Ovary (tissue), 9 donors: Measurements from ENCODE around the gene PUDP. TPM values are rescaled to one million over a fixed set of nuclear protein-coding genes. Genes with fewer than 3 reads are reported as not detected.

ENCODE experiments used
- DNase-seq, 5 donors: peaks; one replicate each; pipeline ENCODE4 v3.0.0-alpha.2; 2019 to 2020
- H3K27ac ChIP-seq, 2 donors: fragments of 200-600 bp; one replicate each; pipeline versions ENCODE4 v1.5.1 to v1.8.0; 2019 to 2022
- H3K27me3 ChIP-seq: fragments of 200-600 bp; one replicate; pipeline ENCODE4 v1.8.0; 2022
- H3K36me3 ChIP-seq: fragments of 200-600 bp; sonication (generic); one replicate; pipeline ENCODE4 v1.5.1; 2019
- H3K4me1 ChIP-seq: one replicate; pipeline ENCODE4 v1.8.1; 2013; ENCODE audit warnings: mild to moderate bottlenecking, moderate library complexity; ENCODE audit not compliant: insufficient read depth
- H3K4me3 ChIP-seq: fragments of 200-600 bp; sonication (generic); one replicate; pipeline ENCODE4 v1.5.1; 2017
- H3K9me3 ChIP-seq, 2 donors: fragments of 200-600 bp in 1 of 2; sonication (generic) in 1 of 2; one replicate each; pipeline versions ENCODE4 v1.5.1 to v1.8.1; 2013 to 2019; ENCODE audit warnings: mild to moderate bottlenecking in 1 of 2, moderate library complexity in 1 of 2
- EP300 ChIP-seq: sonication (generic); formaldehyde crosslinking; IDR thresholded peaks from one replicate; pipeline ENCODE4 v1.6.1; 2017; ENCODE audit warnings: antibody characterized with exemption
- POLR2A ChIP-seq: fragments of 450-650 bp; IDR thresholded peaks from one replicate; pipeline ENCODE4 v1.6.1; 2017; ENCODE audit warnings: antibody characterized with exemption, mild to moderate bottlenecking, moderate library complexity
- WGBS, 3 donors: extraction: QIAGEN DNeasy Blood & Tissue Kit in 1 of 3; methylation state at CpG; one replicate each; pipeline versions ENCODE4 v1.1.5 to v1.1.7; 2013 to 2017; 5-methylcytosine and 5-hydroxymethylcytosine counted together
- intact Hi-C, 4 donors: fragments of 100-400 bp; cut with DNase I; formaldehyde crosslinking; loops; one replicate each; pipeline versions ENCODE4 v1.11.0 to v1.15.1; 2022 to 2023
- polyA plus RNA-seq, 2 donors: library from polyadenylated mRNA; stranded (reverse); fragments of 200-250 nt in 1 of 2; fragments of 350-450 nt in 1 of 2; fragmentation: Illumina TruSeq in 1 of 2; extraction: RNeasy Lipid Tissue Mini Kit (QIAGEN cat#74804) in 1 of 2; gene quantifications; one replicate each; pipeline ENCODE4 v1.2.3, GENCODE V29; 2013 to 2014
- total RNA-seq, 7 donors: library from RNA; depleted of rRNA in 2 of 7; stranded (reverse); fragments of >200 nt in 2 of 7; fragmentation: NEBNext Ultra II Directional in 3 of 7; extraction: Animal tissue kit (Norgen Biotek cat#: 25700) in 3 of 7; gene quantifications; one replicate each; pipeline versions ENCODE4 v1.1.0 to v1.2.4, GENCODE V29; 2016 to 2023
- TF ChIP-seq, protein P1 (sequence below), 3 donors: fragments of 450-650 bp in 2 of 3; fragments of 200-600 bp in 1 of 3; IDR thresholded peaks; one replicate each; pipeline versions ENCODE4 v1.5.1 to v1.8.0; 2016 to 2022; ENCODE audit warnings: antibody characterized with exemption in 3 of 3, mild to moderate bottlenecking in 1 of 3
- donor health status: DM: no; HTN: no; CAD: no; lungs with moderate emphysema.
- donor health status: DM: no; HTN: no; CAD: no.
- donor health status: Bipolar disorder and iron deficiency.
- donor health status: DM: yes; HTN: yes; CAD: no.
- donor health status: DM: no; HTN: no; CAD: no.
- donor health status: DM: yes; HTN: yes; CAD: no.

PUDP gene
- total and polyA plus RNA-seq, 9 donors: 7.0 to 17.9 (median 14.8) TPM

DNA sequence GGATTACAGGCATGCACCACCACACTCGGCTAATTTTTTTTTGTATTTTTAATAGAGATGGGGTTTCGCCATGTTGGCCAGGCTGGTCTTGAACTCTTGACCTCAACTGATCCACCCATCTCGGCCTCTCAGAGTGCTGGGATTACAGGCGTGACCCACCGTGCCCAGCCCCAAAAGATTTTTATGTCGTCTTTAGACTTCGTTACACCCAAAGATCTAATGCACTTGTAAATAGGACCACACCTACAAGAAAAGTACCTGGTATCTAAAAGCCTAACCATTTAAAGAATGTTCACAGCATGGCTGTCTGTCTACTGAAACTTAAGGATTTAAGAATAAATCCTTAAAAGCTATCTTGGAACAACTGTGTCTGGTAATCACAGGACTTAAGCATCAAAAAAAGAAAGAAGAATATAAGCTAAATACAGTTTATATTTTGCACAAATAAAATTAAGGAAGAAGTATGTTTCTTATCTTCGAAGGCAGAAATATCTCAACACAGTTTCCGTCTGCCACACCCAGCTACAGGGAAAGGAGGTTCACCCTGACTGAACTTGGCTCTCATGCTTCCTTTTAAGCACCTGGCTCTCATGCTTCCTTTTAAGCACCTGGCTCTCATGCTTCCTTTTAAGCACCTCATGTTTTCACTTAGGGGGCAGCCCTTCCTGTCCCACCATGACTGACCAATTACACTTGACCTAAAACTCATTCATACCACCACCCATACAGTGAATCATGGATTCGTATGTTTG lies 92.4 kb downstream of the PUDP start:
- 92 to 95% (median 93%) methylated on average over 10 of the region's 10 CpGs for WGBS, 3 donors

DNA sequence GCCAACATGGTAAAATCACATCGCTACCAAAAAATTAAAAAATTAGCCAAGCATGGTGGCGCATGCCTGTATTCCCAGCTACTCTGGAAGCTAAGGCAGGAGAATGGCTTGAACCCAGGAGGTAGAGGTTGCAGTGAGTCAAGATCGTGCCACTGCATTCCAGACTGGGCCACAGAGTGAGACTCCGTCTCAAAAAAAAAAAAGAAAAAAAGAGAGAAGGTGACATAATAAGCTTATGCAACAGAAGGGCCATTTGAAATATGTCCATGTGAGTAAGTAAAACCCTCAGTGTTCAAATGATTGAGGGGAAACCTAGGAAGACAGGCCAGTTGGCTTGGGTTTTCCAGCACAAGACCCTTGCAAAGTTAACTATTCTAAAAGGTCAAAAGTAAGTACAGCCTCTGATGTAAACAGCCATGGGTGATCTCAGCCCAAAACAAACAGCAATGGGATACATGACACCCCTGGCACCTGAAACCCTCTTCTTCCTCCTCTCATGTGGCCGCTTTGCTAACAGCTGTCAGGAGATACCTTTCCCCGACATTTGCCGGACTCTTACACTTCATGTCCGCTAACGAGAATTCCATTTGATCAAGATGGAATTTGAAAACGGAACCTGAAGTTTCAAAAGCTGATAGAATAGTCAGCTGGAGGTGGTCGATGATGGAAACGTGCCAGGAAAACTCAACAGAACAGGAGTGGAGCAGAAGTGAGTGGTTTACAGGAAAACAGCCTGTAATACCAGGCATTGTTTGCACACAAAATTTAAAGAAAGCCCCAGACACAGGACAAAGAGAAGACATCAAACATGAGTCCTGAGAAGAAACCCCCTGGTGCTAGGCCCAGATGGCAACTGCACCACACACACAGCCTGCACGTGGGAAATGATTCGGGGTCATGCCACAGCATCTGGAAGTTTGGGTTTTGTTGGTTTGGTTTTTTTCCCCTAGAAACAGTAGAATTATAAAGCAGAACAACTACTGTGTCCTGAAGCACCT lies 93.4 kb downstream of the PUDP start:
- no peaks in the 10 kb centered on the region for H3K4me1 ChIP-seq
- intact Hi-C loops: no loop called here
- DNase-seq: no peak
- no peak overlapping the region for H3K4me3 ChIP-seq
- WGBS, 3 donors: 88 to 92% (median 92%) methylated on average over 14 of the region's 14 CpGs
- TF ChIP-seq, protein P1, sequence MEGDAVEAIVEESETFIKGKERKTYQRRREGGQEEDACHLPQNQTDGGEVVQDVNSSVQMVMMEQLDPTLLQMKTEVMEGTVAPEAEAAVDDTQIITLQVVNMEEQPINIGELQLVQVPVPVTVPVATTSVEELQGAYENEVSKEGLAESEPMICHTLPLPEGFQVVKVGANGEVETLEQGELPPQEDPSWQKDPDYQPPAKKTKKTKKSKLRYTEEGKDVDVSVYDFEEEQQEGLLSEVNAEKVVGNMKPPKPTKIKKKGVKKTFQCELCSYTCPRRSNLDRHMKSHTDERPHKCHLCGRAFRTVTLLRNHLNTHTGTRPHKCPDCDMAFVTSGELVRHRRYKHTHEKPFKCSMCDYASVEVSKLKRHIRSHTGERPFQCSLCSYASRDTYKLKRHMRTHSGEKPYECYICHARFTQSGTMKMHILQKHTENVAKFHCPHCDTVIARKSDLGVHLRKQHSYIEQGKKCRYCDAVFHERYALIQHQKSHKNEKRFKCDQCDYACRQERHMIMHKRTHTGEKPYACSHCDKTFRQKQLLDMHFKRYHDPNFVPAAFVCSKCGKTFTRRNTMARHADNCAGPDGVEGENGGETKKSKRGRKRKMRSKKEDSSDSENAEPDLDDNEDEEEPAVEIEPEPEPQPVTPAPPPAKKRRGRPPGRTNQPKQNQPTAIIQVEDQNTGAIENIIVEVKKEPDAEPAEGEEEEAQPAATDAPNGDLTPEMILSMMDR (IDR thresholded peaks at IDR 0.05): no peak
- TF ChIP-seq EP300: no peak
- no peak for TF ChIP-seq POLR2A
- no peaks in the 10 kb centered on the region for H3K9me3 ChIP-seq
- H3K27me3 ChIP-seq: no peaks in the 10 kb centered on the region
- H3K27ac ChIP-seq: no peak overlapping the region
- no peaks in the 10 kb centered on the region for H3K36me3 ChIP-seq

More for the DNA sequence above, 92.4 kb downstream of the PUDP start:
- TF ChIP-seq POLR2A: no peak
- TF ChIP-seq EP300: no peak
- TF ChIP-seq, protein P1 (IDR thresholded peaks at IDR 0.05): no peak
- no peak for DNase-seq
- Histone ChIP-seq H3K27ac (no peak overlapping the region), H3K4me3 (no peak overlapping the region), H3K4me1 (no peaks in the 10 kb centered on the region), H3K27me3 (no peaks in the 10 kb centered on the region), H3K36me3 (no peaks in the 10 kb centered on the region), H3K9me3 (no peaks in the 10 kb centered on the region)
- intact Hi-C loops: no loop called here

DNA sequence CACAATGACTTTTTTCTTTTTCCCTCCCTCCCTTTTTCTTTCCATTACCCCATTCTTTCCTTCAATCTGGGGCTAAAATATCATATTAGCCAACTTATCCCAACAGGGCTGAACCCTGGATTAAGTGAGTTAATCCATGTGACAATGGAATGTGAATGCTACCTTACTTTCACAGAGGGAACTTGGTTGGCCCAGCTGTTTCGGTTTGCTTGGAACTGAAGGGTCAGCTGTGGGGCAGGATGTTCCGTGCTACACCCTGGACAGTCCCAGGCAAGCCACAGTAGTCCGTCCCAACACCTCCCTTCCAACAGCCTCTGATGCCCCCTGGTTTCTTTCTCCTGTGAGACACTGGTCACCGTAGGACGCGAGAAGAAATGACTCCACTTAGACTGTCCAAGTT lies 95.4 kb downstream of the PUDP start:
- Histone ChIP-seq H3K9me3 (no peaks in the 10 kb centered on the region), H3K4me1 (no peaks in the 10 kb centered on the region), H3K27me3 (no peaks in the 10 kb centered on the region), H3K36me3 (no peaks in the 10 kb centered on the region), H3K27ac (no peak overlapping the region), H3K4me3 (no peak overlapping the region)
- intact Hi-C loops: no loop called here
- no peak for DNase-seq
- WGBS, 3 donors: 95 to 98% (median 97%) methylated on average over 6 of the region's 6 CpGs
- no peak for TF ChIP-seq POLR2A
- TF ChIP-seq, protein P1 (IDR thresholded peaks at IDR 0.05): no peak
- no peak for TF ChIP-seq EP300

DNA sequence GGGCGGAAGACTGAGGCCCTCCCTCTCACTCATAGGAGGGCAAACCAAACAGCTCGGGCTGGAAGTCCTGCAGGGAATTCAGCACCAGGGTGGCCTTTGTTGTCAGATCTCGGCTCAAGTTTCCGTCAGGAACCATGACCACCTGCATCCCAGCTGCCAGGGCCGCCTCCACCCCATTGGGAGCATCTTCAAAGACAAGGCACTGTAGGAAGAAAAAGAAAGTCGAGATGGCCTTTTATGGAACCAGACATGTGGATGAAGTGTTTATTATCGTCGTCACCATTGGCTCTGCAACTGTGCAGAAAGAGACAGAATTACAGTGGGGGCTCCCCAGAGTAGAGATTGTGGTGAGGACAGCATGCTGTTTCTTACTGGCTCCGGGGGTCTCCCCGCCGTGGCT lies 97.7 kb downstream of the PUDP start:
- Histone ChIP-seq H3K36me3 (no peaks in the 10 kb centered on the region), H3K27ac (no peak overlapping the region), H3K9me3 (no peaks in the 10 kb centered on the region), H3K27me3 (no peaks in the 10 kb centered on the region), H3K4me1 (no peaks in the 10 kb centered on the region), H3K4me3 (no peak overlapping the region)
- intact Hi-C loops: no loop called here
- WGBS, 3 donors: 91 to 95% (median 92%) methylated on average over 11 of the region's 11 CpGs
- TF ChIP-seq EP300 (no peak), POLR2A (no peak)
- TF ChIP-seq, protein P1 (IDR thresholded peaks at IDR 0.05): no peak
- DNase-seq: no peak
